ENCODE results near the gene LRRC14B. TPM values are rescaled to one million over a fixed set of nuclear protein-coding genes. Genes with fewer than 3 reads are reported as not detected.
"Not testable (repeated sequence)": the region's sequence is repeated elsewhere in the genome, so short reads cannot be mapped to it uniquely, and the experiment has no call there.

The LRRC14B gene
- total RNA-seq, 1 experiment from 2014 or later = not detected

GRCh38 chr5:240550-240949, 49.3 kb downstream of the LRRC14B start:
- H3K27me3 Mint-ChIP-seq (ENCODE audit: insufficient read depth, unreplicated experiment); H3K4me1 Mint-ChIP-seq (ENCODE audit: insufficient read depth, unreplicated experiment); H3K9me3 Mint-ChIP-seq (ENCODE audit: unreplicated experiment); H3K27ac Mint-ChIP-seq (ENCODE audit: low read depth, unreplicated experiment); CTCF ChIA-PET; H3K4me3 Mint-ChIP-seq (ENCODE audit: unreplicated experiment); DNase-seq (ENCODE audit: unreplicated experiment); POLR2A ChIA-PET; intact Hi-C loops (cut with micrococcal nuclease); BruUV-seq (replicated peaks): not testable (repeated sequence)
- H3K36me3 Mint-ChIP-seq (ENCODE audit: insufficient read depth, unreplicated experiment) = peaks cover 87% of the 10 kb centered on the region

DNA sequence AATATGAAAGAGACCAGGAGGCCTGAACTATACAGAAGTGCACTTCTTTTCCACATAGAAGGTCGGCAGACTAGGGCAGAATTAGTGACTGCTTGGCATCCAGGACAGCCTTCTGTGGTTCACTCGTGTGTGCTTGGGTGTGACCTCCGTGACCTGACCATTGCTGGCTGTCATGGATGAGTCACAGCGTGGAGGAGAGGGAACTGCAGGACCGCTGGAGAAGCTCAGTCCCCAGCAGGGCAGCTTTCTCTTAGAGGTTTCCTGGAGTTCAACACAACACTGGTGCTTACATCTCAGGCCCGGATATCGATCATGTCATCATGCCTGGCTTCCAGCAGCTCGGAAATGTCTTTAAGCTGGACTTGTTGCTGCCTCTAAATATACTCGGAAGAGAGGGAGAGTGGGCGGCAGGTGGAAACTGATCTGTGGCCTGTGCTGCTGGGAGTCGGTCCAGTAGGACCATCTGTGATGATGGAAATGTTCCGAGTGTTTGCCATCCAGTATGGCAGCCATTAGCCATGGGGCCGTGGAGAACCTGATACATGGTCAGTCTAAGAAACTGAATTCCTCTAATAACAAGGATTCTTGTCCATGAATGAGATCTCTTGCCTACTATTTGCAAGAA, 49.9 kb downstream of the LRRC14B start:
- peaks cover 81% of the 10 kb centered on the region for H3K36me3 Mint-ChIP-seq (ENCODE audit: insufficient read depth, unreplicated experiment)
- DNase-seq (ENCODE audit: unreplicated experiment); H3K4me1 Mint-ChIP-seq (ENCODE audit: insufficient read depth, unreplicated experiment); BruUV-seq (replicated peaks); CTCF ChIA-PET; H3K9me3 Mint-ChIP-seq (ENCODE audit: unreplicated experiment); POLR2A ChIA-PET; H3K27me3 Mint-ChIP-seq (ENCODE audit: insufficient read depth, unreplicated experiment); intact Hi-C loops (cut with micrococcal nuclease); H3K27ac Mint-ChIP-seq (ENCODE audit: low read depth, unreplicated experiment); H3K4me3 Mint-ChIP-seq (ENCODE audit: unreplicated experiment): not testable (repeated sequence)

GRCh38 chr5:243683-244367, 52.5 kb downstream of the LRRC14B start:
- H3K4me1 Mint-ChIP-seq (ENCODE audit: insufficient read depth, unreplicated experiment); H3K4me3 Mint-ChIP-seq (ENCODE audit: unreplicated experiment); BruUV-seq (replicated peaks); CTCF ChIA-PET; intact Hi-C loops (cut with micrococcal nuclease); DNase-seq (ENCODE audit: unreplicated experiment); H3K27me3 Mint-ChIP-seq (ENCODE audit: insufficient read depth, unreplicated experiment); POLR2A ChIA-PET; H3K9me3 Mint-ChIP-seq (ENCODE audit: unreplicated experiment): not testable (repeated sequence)
- Mint-ChIP-seq H3K27ac (ENCODE audit: low read depth, unreplicated experiment) (peak overlapping the region; percentile 63), H3K36me3 (ENCODE audit: insufficient read depth, unreplicated experiment) (peaks cover 77% of the 10 kb centered on the region)

DNA sequence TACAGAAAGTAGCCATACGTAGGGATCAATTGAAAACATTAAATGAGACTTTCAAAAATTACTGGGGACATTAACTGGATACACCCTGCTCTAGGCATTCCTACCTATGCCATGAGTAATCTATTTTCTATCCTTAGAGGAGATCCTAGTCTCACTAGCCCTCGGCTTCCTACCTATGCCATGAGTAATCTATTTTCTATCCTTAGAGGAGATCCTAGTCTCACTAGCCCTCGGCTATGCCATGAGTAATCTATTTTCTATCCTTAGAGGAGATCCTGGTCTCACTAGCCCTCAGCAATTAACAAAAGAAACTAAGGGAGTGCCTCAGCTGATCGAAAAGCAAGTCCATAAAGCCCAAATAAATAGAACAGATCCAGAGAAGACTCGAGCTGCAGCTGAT, 54.4 kb downstream of the LRRC14B start:
- H3K27me3 Mint-ChIP-seq (ENCODE audit: insufficient read depth, unreplicated experiment); H3K9me3 Mint-ChIP-seq (ENCODE audit: unreplicated experiment); DNase-seq (ENCODE audit: unreplicated experiment); CTCF ChIA-PET; H3K4me3 Mint-ChIP-seq (ENCODE audit: unreplicated experiment); intact Hi-C loops (cut with micrococcal nuclease); H3K27ac Mint-ChIP-seq (ENCODE audit: low read depth, unreplicated experiment); H3K4me1 Mint-ChIP-seq (ENCODE audit: insufficient read depth, unreplicated experiment); BruUV-seq (replicated peaks); POLR2A ChIA-PET: not testable (repeated sequence)
- peaks cover 65% of the 10 kb centered on the region for H3K36me3 Mint-ChIP-seq (ENCODE audit: insufficient read depth, unreplicated experiment)

Other genes starting within 250 kb of the LRRC14B start
- not detected in 2 replicates for gene PLEKHG4B, start 99.3 kb upstream of the LRRC14B start, total RNA-seq (2022)
- 4.5 and 5.8 TPM in 2 replicates for gene CCDC127, start 26.7 kb downstream of the LRRC14B start, total RNA-seq (2022)
- 73.4 and 75.0 TPM in 2 replicates for gene SDHA, start 26.8 kb downstream of the LRRC14B start, total RNA-seq (2022)
- gene PDCD6, start 80.2 kb downstream of the LRRC14B start, total RNA-seq (2022) = 107 and 133 TPM in 2 replicates
- 3.2 and 3.3 TPM in 2 replicates for gene AHRR, start 130.2 kb downstream of the LRRC14B start, total RNA-seq (2022)

Data from MCF 10A (cell line).